Germinal center (tissue), 1 donor: ENCODE data around the gene BICD1.
"Not testable (repeated sequence)": the region's sequence is repeated elsewhere in the genome, so short reads cannot be mapped to it uniquely, and the experiment has no call there.

ENCODE experiments used
- DNase-seq: peaks from one replicate; pipeline ENCODE4 v3.0.0; 2012; ENCODE audit warnings: mixed read lengths, low spot score

BICD1 gene

DNA sequence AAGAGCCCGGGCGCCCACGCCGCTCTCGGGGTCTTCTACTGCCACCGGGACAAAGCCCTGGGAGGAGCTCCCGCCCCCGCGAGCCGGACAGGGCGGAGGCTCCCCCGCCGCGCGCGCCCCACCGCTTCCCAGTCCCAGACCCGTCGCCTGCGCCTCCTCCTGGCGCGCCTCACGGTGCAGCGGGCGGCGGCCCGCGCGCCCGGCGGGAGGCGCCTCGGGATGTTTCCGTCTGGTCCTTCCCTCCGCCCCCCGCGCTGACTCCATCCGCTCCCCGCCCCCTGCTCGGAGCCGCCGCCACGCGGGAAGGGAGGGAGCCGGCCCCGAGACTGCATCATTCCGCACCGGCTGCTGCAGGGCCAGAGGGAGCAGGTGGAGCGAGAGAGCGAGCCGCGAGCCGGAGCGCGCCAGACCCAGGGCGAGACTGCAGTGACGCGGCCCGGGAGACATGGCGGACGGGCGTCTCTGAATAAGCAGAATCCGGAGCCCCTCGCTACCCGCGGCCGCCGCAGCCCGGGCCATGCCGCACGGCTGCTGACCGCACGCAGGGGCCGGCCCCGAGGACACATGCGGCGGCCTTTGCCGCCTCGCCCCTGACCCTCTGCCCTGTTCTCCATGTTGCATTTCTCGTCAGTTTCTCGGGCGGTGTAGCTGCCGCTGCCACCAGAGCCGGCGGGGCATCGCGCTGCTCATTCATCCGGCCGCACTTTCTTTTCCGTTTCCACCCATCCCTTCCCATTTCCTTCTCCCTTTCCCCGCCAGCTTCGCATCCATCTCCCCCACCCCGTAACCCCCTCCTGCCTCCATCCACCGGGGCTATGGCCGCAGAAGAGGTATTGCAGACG is at the start of gene BICD1:
TSS of gene BICD1 (plus strand) at position 331 of the 842 bp plus-strand sequence. CDS start at position 816, 485 bp downstream.
- DNase-seq, result peak; percentile 78

DNA sequence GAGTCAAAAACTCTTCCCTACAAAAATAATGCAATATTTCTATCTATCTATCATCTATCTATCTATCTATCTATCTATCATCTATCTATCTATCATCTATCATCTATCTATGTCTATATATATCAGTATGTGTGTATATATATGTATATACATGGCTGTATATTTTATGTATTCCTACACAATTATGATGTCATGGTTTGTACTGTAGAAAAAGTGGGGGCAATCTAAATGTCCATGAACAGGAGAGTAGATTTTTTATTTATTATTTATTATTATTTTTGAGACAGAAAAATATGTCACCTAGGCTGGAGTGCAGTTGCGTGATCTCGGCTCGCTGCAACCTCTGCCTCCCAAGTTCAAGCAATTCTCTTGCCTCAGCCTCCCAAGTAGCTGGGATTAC is 45.6 kb upstream of the BICD1 start:
- DNase-seq, result no peak

DNA sequence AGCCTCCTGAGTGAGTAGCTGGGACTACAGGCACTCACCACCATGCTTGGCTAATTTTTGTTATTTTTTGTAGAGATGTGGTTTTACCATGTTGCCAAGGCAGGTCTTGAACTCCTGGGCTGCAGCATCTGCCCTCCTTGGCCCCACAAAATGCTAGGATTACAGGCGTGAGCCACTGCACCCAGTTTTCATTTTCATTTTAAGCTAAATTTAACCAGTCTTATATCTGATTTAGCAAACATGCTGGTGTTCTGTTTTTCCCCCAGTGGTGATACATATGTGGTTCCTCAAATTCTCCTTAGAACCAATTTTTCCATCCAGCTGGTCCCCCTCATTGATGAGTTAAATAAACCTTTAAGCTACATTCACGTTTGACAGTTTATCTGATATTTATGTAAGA is 43.8 kb upstream of the BICD1 start:
- peak; percentile 24 for DNase-seq

DNA sequence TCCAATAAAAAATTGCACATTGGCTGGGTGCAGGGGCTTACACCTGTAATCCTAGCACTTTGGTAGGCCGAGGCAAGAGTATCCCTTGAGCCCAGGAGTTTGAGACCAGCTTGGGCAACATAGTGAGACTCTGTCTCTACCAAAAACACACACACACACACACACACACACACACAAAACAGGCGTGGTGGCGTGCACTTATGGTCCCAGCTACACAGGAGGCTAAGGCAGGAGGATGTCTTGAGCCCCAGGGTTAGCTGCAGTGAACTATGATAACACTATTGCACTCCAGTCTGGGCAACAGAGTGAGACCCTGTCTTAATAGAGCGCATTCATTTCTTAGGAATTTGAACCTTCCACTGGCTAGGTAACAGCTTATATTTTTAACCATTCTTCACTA is 42.9 kb upstream of the BICD1 start:
- DNase-seq, result no peak

DNA sequence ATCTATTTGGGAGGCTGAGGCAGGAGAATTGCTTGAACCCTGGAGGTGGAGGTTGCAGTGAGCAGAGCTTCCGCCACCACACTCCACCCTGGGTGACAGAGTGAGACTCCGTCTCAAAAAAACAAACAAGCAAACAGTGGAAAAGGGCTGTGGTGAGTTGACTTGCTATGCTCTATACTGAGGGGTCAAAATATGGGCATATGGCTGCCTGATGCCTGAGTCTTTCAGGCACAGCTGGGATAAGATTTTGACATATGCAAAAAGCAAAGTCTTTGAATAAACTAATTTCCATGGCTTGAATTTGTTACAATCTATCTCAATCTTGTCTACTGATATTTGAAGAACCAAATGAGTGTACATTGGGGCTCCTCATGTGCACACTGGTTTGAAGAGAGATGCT is 40.4 kb upstream of the BICD1 start:
- no peak for DNase-seq

DNA sequence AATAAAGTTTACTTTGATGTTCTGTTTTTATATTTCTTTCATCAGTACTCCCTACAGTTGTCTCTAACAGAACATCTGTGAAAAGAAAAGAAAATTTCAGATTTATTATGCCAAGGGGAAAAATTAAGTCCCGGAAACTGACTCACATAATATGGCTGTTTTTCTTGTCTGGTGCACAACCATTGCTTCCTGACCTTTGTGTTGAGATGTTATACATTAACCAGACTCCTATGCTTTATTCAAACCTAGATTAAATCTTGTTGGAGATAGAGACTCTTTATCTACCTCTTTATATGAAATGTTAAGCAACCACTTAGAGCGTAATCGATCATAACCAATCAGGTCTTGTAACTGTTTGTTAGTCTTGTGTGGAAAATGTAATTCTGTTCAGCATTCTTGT is 37.6 kb upstream of the BICD1 start:
- no peak for DNase-seq

DNA sequence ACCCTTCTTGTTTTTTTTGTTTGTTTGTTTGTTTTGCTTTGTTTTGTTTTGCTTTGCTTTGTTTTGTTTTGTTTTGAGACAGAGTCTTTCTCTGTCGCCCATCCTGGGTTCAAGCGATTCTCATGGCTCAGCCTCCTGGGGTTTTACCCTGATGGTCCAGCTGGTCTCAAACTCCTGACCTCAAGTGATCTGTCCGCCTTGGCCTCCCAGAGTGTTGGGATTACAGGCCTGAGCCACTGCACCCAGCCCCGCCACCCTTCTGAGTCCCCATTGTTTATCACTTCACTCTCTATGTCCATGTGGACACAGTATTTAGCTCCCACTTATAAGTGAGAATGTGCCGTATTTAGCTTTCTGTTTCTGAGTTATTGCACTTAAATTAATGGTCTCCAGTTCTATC is 36.9 kb upstream of the BICD1 start:
- no peak for DNase-seq

DNA sequence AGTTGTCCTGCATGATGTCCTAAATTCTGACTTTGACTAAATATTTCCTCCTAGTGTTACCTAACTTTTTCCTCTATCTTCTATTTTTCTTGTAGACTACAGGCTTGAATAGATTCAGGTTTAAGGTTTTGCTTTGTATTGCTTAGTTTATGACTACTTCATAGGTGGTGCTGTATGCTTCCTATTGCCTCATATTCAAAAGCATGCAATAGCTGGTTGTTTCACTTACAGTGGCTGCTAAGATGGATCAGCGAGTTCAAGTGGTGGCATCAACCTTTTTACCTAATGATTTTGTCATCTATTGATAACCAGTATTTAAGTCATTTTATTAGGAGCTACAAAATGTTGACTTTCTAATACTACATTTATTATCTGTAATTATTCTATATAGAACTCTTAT is 36.3 kb upstream of the BICD1 start:
- DNase-seq, result no peak

DNA sequence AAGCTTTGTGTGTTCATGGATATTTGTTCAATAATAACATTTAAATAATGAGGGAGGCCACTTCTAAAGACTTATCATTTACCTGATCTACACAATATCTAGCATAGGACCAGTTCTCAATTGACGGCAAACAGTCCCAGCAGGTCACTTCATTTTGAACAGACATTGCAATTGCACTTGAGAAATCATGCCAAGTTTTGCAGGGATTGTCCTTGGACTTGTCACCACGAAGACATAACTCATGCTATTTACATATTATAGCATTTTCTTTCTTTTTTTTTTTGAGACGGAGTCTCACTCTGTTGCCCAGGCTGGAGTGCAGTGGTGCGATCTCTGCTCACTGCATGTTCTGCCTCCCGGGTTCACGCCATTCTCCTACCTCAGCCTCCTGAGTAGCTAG is 34.5 kb upstream of the BICD1 start:
- DNase-seq, result no peak

DNA sequence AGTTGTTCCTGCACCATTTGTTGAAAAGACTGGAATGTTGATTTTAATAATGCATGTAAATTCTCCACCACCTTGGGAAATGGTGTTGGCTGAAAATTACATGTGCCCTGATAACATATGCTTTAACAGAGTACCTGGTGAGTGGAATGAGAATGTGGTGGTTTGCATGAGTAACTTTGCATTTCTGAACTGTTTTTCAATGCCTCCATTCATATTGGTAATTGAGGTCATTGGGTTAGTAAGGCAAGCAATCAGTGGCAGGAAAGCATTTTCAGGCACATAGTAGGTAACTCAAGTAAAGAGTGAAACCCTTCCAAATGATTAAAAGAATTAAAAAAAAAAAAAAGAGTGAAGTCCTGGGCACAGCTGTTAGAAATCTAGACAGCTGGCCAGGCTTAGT is 32.2 kb upstream of the BICD1 start:
- no peak for DNase-seq

DNA sequence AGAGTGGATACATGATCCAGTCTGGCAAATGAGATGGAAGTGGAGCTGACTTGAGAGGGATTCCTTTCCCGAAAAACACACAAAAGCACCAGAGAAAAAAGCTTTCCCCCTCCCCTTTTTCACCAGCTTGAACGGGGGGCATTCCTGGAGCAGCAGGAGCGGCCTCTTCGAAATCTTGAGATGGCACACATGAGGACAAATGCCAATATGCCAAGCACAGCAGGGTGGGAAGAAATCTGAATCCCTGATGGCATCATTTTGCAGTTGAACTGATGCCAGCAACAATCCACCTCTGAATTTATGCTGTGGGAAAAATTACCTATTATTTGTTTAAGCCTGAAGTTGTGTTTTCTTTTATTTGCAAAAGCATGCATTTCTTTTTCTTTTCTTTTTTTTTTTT is 29.7 kb upstream of the BICD1 start:
- DNase-seq, result no peak

DNA sequence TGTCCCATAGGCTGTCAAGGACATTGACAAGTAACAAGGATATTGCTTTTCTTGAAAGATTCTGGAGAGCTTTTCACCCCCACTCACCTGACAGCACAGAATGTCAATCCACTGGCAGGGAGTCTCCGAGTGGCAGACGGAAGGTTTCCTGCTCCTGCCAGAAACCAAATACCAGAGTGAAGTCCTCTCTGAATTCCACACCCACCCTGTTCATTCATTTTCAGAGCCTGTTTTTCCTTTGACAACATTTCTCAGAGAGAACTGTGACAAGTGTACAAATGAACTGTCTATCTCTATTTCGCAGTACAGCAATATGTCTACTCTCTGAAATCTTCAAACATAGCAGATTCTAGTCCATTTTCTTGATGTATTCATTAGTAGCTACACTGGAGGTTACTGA is 26.2 kb upstream of the BICD1 start:
- no peak for DNase-seq

DNA sequence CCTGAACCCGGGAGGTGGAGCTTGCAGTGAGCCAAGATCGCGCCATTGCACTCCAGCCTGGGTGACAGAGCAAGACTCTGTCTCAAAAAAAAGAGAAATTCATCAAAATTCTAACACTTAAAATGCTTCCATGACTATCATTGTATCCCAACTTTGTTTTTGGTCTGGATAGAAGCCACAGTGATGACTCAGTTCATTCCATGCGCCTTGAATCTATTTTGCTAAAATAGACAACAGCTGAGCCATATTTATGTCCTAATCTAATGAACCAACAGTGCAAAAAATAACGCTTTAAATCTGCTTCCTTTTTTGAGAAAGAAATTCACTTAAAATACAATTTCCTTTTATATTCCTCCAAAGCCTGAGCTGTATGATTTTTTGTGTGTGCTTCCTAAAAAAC is 23.2 kb upstream of the BICD1 start:
- no peak for DNase-seq

DNA sequence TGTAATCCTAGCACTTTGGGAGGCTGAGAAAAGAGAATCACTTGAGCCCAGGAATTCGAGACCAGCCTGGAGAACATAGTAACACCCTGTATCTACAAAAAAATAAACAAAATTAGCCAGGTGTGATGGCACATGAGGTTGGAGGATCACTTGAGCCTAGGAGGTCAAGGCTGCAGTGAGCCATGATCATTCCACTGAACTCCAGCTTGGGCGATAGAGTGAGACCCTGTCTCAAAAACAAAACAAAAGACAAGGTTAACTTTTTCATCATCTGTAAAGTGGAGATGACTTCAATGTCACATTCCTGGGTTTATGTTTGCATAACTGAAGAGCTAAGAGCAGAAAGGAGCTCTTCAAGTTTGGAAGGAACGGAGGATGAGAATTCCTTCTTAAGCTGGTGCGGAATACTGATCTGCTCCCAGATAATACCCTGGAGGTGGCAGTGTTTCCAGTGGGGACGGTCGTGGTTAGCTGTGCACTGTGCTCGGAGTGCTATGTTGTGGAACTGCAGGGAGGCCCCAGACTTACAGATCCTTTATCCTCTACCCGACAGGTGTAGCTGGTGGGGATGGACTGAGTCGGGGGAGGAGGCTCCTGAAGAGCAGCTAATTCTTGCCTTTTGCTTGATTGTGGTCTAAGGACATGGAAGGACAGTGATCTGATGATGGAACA is 22.5 kb upstream of the BICD1 start:
- DNase-seq, result no peak

DNA sequence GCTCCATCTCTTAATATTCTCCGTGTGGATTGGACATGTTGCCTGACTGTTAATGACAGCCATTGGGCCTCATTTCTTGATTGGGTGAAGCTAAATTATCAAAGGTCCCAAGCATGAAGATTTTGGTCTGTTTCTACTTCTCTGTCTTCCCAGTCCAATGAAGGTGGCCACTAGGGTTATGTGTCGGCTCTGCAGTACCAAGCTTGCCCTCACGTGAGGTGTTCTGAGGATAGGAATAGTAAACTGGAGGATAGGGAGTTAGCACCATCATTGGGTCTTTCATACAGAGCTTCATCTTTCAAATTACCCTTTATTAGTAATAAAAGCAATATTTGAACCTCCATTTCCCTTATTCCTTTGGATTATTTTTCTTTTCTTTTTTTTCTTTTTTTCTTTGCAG is 21.9 kb upstream of the BICD1 start:
- no peak for DNase-seq

DNA sequence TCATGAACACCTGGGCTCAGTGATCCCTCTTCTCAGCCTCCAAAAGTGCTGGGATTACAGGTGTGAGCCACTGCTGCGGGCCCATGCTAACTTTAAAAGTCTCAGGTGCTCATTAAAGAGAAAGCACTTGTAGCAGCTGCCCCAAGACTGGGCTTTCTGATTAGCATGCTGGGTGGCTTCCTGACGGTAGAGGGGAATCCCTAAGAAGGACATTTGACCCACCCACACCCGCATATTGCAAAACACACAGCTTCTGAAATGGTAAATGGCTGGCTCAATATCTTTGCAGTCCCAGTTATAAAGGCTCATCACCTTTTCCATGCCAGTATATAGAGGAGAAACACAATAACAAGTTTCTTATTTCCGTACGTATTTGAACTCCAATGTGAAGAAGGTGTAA is 19.3 kb upstream of the BICD1 start:
- DNase-seq, result no peak

DNA sequence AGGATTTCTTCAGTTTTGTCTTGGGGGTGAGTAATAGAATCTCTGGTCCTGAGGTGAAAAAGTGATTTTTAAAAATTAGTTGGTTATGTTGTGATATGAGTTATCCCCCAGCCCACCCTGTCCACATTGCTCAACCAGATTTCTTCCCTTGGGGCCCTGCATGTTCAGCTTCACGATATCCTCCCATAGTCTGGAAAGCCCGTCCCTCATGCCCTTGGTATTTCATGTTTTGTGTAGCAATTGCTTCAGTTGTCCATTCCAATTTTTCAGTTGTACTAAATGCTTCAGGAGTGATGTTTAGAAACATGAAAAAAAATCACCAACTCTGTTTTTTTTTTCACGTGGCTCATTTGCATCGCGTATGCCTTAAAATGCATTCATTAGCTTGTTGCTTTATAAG is 17.5 kb upstream of the BICD1 start:
- DNase-seq, result no peak

DNA sequence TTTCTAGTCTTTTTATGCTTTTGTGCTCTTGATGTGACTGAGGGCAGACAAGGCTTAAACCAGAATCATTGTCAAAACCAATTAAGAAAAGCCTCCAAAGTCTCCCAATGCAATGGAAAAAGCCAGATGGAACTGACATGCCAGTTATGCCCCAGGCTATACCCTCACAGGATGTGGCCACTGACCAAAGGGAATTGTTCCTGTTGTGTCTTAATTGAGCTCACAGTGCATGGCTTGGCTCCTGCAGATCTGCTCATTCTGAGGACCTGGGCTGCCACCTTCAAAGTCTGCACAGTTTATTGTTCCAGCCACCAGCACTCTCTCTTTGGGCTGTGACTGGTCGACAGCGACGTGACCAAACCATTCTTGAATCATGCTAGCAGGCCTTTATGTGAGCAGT is 17.1 kb upstream of the BICD1 start:
- DNase-seq, result no peak

DNA sequence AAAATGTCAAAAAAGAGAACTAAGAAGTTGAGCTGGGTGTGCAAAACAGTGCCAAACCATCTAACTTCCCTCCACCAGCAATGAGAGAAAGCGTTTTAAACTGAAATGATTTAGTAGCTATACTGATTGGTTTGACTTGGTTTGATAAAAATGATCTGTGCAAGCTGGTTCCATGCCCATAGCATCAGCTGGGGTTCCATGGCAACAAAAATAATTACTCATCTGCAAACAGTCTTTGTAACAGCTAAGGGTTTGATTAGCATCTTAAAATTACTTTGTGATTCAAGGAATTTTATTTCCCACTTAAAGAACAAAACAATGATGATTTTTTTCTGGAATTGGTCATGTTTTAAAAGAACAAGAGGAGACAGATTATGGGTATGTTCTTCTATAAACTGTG is 15.0 kb upstream of the BICD1 start:
- DNase-seq, result no peak

DNA sequence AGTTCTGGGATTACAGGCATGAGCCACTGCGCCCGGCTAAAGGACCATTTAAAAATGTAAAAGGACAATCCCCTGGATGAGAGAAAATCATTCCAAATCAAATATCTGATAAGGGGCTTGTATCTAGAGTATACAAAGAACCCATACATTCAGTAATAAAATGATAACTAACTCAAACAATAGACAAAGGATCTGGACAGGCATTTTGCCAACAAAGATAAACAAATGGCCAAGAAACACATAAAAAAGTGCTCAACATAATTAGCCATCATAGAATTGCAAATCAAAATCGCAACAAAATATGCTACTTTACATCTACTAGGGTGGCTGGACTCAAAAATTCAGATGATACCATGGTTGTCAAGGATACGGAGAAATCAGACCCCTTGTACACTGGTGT is 8.5 kb upstream of the BICD1 start:
- DNase-seq, result no peak

DNA sequence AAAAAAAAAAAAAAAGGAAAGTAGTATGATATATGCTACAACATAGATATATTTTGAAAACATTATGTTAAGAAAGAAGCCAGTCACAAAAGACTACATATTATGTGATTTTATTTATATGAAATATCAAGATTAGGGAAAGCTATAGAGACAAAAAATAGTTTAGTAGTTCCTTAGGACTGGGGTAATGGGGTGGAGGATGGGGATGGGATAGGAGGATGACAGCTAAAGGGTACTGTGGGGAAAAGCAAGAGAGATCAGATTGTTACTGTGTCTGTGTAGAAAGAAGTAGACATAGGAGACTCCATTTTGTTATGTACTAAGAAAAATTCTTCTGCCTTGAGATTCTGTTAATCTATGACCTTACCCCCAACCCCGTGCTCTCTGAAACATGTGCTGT is 7.4 kb upstream of the BICD1 start:
- DNase-seq, result not testable (repeated sequence)

DNA sequence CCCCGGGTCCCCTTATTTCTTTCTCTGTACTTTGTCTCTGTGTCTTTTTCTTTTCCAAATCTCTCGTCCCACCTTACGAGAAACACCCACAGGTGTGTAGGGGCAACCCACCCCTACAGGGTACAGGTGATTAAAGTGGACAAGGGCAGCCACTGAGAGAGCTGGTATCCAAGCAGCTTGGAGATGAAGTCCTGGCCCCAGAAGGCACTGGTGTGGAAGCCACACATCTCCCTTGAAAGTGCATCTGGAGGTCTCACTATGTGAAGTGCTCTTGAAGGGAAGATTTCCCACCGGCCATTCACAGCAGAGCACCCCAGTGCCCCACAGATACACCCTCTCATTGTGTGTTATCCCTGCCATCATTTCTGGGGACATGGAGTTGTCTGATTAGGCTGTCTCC is 6.3 kb upstream of the BICD1 start:
- DNase-seq, result no peak

DNA sequence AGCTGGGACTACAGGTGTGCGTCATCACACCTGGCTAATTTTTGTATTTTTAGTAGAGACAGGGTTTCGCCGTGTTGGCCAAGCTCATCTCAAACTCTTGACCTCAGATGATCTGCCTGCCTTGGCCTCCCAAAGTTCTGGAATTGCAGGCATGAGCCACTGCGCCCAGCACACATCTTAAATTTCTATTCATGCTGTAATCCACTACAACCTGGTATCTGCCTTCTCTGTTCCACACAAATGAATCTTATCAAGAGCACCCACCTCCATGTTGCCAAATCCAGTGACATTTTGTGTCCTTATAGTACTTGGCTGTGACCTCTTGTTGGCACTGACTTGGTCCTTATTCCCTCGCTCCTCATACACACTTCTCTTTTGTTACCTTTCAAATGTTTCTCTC is 5.8 kb upstream of the BICD1 start:
- DNase-seq, result no peak

DNA sequence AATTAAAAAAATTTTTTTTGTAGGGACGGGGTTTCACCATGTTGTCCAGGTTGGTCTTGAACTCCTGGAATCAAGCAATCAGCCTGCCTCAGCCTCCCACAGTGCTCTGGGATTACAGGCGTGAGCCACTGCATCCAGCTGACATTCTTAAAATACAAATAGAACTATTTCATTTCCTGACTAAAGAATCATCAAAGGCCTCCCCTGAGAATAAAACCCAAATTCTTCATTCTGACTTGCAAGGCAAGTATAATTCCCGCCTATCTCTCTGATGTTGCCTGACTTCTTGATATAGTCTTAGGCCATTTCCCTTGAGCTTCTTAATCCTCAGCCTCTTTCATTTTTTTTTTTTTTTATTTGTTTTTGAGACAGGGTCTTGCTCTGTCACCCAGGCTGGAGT is 4.4 kb upstream of the BICD1 start:
- no peak for DNase-seq
